HG02642 (cell line): ENCODE results near the gene RNU5D-1.
"Not testable (repeated sequence)": the region's sequence is repeated elsewhere in the genome, so short reads cannot be mapped to it uniquely, and the experiment has no call there.

Experiments used
- ATAC-seq: cut with Tn5 transposase; IDR thresholded peaks from one replicate; pipeline ENCODE4 v1.9.1; 2021; ENCODE audit warnings: mild to moderate bottlenecking; ENCODE audit not compliant: unreplicated experiment, poor library complexity

The RNU5D-1 gene

GRCh38 chr1:44730741-44731512, at the start of gene RNU5D-1:
Gene RNU5D-1 (minus strand): TSS chr1:44731170.
- ATAC-seq: peak; percentile 59

GRCh38 chr1:44780583-44781121, 49.7 kb upstream of the RNU5D-1 start:
- ATAC-seq: no peak

GRCh38 chr1:44778705-44779576, 48.0 kb upstream of the RNU5D-1 start:
- no peak for ATAC-seq

GRCh38 chr1:44777969-44778635, 47.1 kb upstream of the RNU5D-1 start:
- ATAC-seq: no peak

- no peak for ATAC-seq
Observed at GRCh38 chr1:44777547-44777946, 46.6 kb upstream of the RNU5D-1 start.

GRCh38 chr1:44776730-44777068, 45.7 kb upstream of the RNU5D-1 start:
- ATAC-seq: no peak

GRCh38 chr1:44775930-44776729, 45.2 kb upstream of the RNU5D-1 start:
- ATAC-seq: peak; percentile 26

- peak; percentile 88 for ATAC-seq
Observed at GRCh38 chr1:44775078-44775929, 44.3 kb upstream of the RNU5D-1 start, which contains the start of gene RPS8. Gene RPS8 (plus strand): TSS chr1:44775540. CDS start chr1:44775597, 57 bp downstream.

- not testable (repeated sequence) for ATAC-seq
Observed at GRCh38 chr1:44766421-44766820, 35.5 kb upstream of the RNU5D-1 start.

- no peak for ATAC-seq
Observed at GRCh38 chr1:44760876-44761275, 29.9 kb upstream of the RNU5D-1 start.

- no peak for ATAC-seq
Observed at GRCh38 chr1:44759077-44759476, 28.1 kb upstream of the RNU5D-1 start.

- ATAC-seq: no peak
Observed at GRCh38 chr1:44757420-44757819, 26.4 kb upstream of the RNU5D-1 start.

GRCh38 chr1:44747878-44748277, 16.9 kb upstream of the RNU5D-1 start:
- ATAC-seq: no peak

- ATAC-seq: no peak
Observed at GRCh38 chr1:44743211-44743610, 12.2 kb upstream of the RNU5D-1 start.

GRCh38 chr1:44740179-44740617, 9.2 kb upstream of the RNU5D-1 start:
- no peak for ATAC-seq

GRCh38 chr1:44739307-44740178, 8.6 kb upstream of the RNU5D-1 start, which contains the start of gene KIF2C:
Gene KIF2C (plus strand): TSS chr1:44739837. CDS start chr1:44739933, 96 bp downstream.
- ATAC-seq: peak; percentile 98

GRCh38 chr1:44738953-44739306, 8.0 kb upstream of the RNU5D-1 start:
- not testable (repeated sequence) for ATAC-seq

GRCh38 chr1:44735992-44736391, 5.0 kb upstream of the RNU5D-1 start:
- no peak for ATAC-seq
